CD4-positive, alpha-beta T cell (primary cell): Measurements from ENCODE around the gene VSIG2. TPM values are rescaled to one million over a fixed set of nuclear protein-coding genes. Genes with fewer than 3 reads are reported as not detected.

Experiments
- ATAC-seq: fragments of 200-7000 bp; cut with Tn5 transposase; one replicate; pipeline ENCODE4 v1.10.0; 2022; ENCODE audit warnings: mild to moderate bottlenecking; ENCODE audit not compliant: poor library complexity
- CTCF ChIA-PET: fragments of 350-600 bp; sonication (Branson Sonifier 250); formaldehyde crosslinking; loops from one replicate; lab custom pipeline; 2021; ENCODE audit warnings: antibody characterized with exemption, inconsistent platforms; lab: Charles Lee
- POLR2A ChIA-PET: fragments of 350-600 bp; sonication (Branson Sonifier 250); formaldehyde crosslinking; loops from one replicate; lab custom pipeline; 2021; ENCODE audit warnings: antibody characterized with exemption, inconsistent platforms; lab: Charles Lee
- DNase-seq, 14 experiments: peaks; one replicate each; pipeline ENCODE4 v3.0.0-alpha.2; 2013 to 2020; ENCODE audit warnings: mixed read lengths in 2 of 14
- H3K27ac ChIP-seq, 2 donors: one replicate each; pipeline versions ENCODE4 v1.5.1 to v1.7.0; 2013; ENCODE audit warnings: low read length in 2 of 2, low read depth in 1 of 2, mild to moderate bottlenecking in 1 of 2
- H3K27me3 ChIP-seq, 2 experiments: 1 replicate in 1 of 2; 2 replicates in 1 of 2; pipeline versions ENCODE4 v1.6.1 to v1.7.0; 2013; ENCODE audit warnings: low read length in 2 of 2, control low read depth in 1 of 2, mild to moderate bottlenecking in 1 of 2, moderate library complexity in 1 of 2; ENCODE audit not compliant: insufficient read depth in 2 of 2, control insufficient read depth in 1 of 2
- H3K36me3 ChIP-seq: one replicate; pipeline ENCODE4 v1.6.1; 2013; ENCODE audit warnings: low read length, control low read depth; ENCODE audit not compliant: insufficient read depth
- H3K4me1 ChIP-seq: one replicate; pipeline ENCODE4 v1.6.1; 2013; ENCODE audit warnings: low read length, control low read depth; ENCODE audit not compliant: insufficient read depth
- H3K4me3 ChIP-seq: one replicate; pipeline ENCODE4 v1.5.1; 2013; ENCODE audit warnings: mild to moderate bottlenecking, low read length, moderate library complexity
- H3K9me3 ChIP-seq, 2 experiments: 1 replicate in 1 of 2; 2 replicates in 1 of 2; pipeline versions ENCODE4 v1.6.1 to v1.7.0; 2013; ENCODE audit warnings: low read length in 2 of 2, mild to moderate bottlenecking in 2 of 2, control low read depth in 1 of 2, moderate library complexity in 1 of 2; ENCODE audit not compliant: control insufficient read depth in 1 of 2, insufficient read depth in 1 of 2
- H3K27ac Mint-ChIP-seq: one replicate; pipeline ENCODE4 v1.8.0; 2020; ENCODE audit warnings: mixed read lengths
- H3K27me3 Mint-ChIP-seq: one replicate; pipeline ENCODE4 v1.8.0; 2021; ENCODE audit warnings: mixed read lengths
- H3K36me3 Mint-ChIP-seq: one replicate; pipeline ENCODE4 v1.8.0; 2021; ENCODE audit warnings: low read depth, mixed read lengths
- H3K4me1 Mint-ChIP-seq: one replicate; pipeline ENCODE4 v1.8.0; 2021; ENCODE audit warnings: low read depth, mixed read lengths
- H3K4me3 Mint-ChIP-seq: one replicate; pipeline ENCODE4 v1.8.0; 2020; ENCODE audit warnings: mild to moderate bottlenecking, mixed read lengths
- H3K9me3 Mint-ChIP-seq: one replicate; pipeline ENCODE4 v1.8.0; 2020; ENCODE audit warnings: mixed read lengths
- CTCF ChIP-seq: fragments of 200-600 bp; IDR thresholded peaks from one replicate; pipeline ENCODE4 v1.8.0; 2022; ENCODE audit warnings: antibody characterized with exemption, mild to moderate bottlenecking
- intact Hi-C, 2 experiments: fragments of 100-400 bp; cut with DNase I in 1 of 2; cut with micrococcal nuclease in 1 of 2; formaldehyde crosslinking; loops; one replicate each; pipeline versions ENCODE4 v1.15.1 to v1.9.0; 2023 to 2025; cut with DNase I, micrococcal nuclease
- total RNA-seq, 174 experiments: library from RNA in 2 of 174; stranded (reverse) in 2 of 174; gene quantifications; one replicate each; pipeline ENCODE4 v1.2.3 and lab custom pipeline; 2021 to 2026

The VSIG2 gene
- total RNA-seq, 2 experiments from 2014 or later, result 0.28 TPM; not detected in 1

- DNase-seq, result peak; percentile 53 to 89 (median 71)
- no peaks in the 10 kb centered on the region for H3K9me3 ChIP-seq
- Mint-ChIP-seq H3K9me3 (no peaks in the 10 kb centered on the region), H3K27ac (peak within 1 kb of the TSS; percentile 95), H3K36me3 (peaks cover 11% of the 10 kb centered on the region), H3K4me1 (peaks cover 25% of the 10 kb centered on the region), H3K4me3 (peak within 1 kb of the TSS; percentile 98), H3K27me3 (no peaks in the 10 kb centered on the region)
- H3K27ac ChIP-seq, result peak within 1 kb of the TSS; percentile 94 to 96
- H3K36me3 ChIP-seq, result no peaks in the 10 kb centered on the region
- peak; percentile 79 for ATAC-seq
- intact Hi-C loops, result loop anchor here (2.0 to 5.0 kb wide), 4 partner anchors 34 to 77 kb away; no protein-coding TSS in a partner anchor
- no peak for TF ChIP-seq CTCF
- POLR2A ChIA-PET, result interaction anchor here (0.8 to 4.1 kb wide), 18 partner anchors 14 to 1088 kb away, joined by 3 to 32 read pairs (median 4); partner anchors contain the start of genes CCDC15, HYLS1, TBRG1 and VSIG2
- no peaks in the 10 kb centered on the region for H3K27me3 ChIP-seq
- H3K4me3 ChIP-seq, result peak within 1 kb of the TSS; percentile 85
- CTCF ChIA-PET, result interaction anchor here (1.1 to 4.6 kb wide), 8 partner anchors 12 to 131 kb away, joined by 3 to 27 read pairs (median 4); no protein-coding TSS in a partner anchor
- H3K4me1 ChIP-seq, result peaks cover 20% of the 10 kb centered on the region
Measured at GRCh38 chr11:124800226-124800929, 48.3 kb upstream of the VSIG2 start, which contains the start of gene MSANTD2. Gene MSANTD2 (minus strand): TSS chr11:124800406. CDS start chr11:124800380, 26 bp downstream.

- DNase-seq, result peak; percentile 13 to 75 (median 32)
Measured at GRCh38 chr11:124799348-124800225, 47.5 kb upstream of the VSIG2 start.

More at GRCh38 chr11:124799348-124800225, 47.5 kb upstream of the VSIG2 start:
- no peak for TF ChIP-seq CTCF
- Mint-ChIP-seq H3K27ac (peak overlapping the region; percentile 95), H3K27me3 (no peaks in the 10 kb centered on the region), H3K4me3 (peak overlapping the region; percentile 98), H3K9me3 (no peaks in the 10 kb centered on the region), H3K36me3 (peaks cover 11% of the 10 kb centered on the region), H3K4me1 (peaks cover 25% of the 10 kb centered on the region)
- peak overlapping the region; percentile 94 to 96 for H3K27ac ChIP-seq
- intact Hi-C loops, result loop anchor here (2.0 to 10.0 kb wide), 5 partner anchors 35 to 135 kb away; no protein-coding TSS in a partner anchor
- no peaks in the 10 kb centered on the region for H3K36me3 ChIP-seq
- no peaks in the 10 kb centered on the region for H3K9me3 ChIP-seq
- peak overlapping the region; percentile 85 for H3K4me3 ChIP-seq
- peaks cover 20% of the 10 kb centered on the region for H3K4me1 ChIP-seq
- ChIA-PET POLR2A (interaction anchor here (0.8 to 4.1 kb wide), 17 partner anchors 14 to 313 kb away, joined by 3 to 32 read pairs (median 4); partner anchors contain the start of genes CCDC15, SIAE, SPA17 and TBRG1), CTCF (interaction anchor here (1.3 to 4.6 kb wide), 6 partner anchors 11 to 130 kb away, joined by 3 to 27 read pairs (median 8); no protein-coding TSS in a partner anchor)
- peak; percentile 60 for ATAC-seq
- H3K27me3 ChIP-seq, result no peaks in the 10 kb centered on the region
